HG02973 (cell line): ENCODE measurements around the gene SRGAP2B.
A peak's percentile ranks its signal among the peaks of the same experiment; 100 is the strongest.
"Not testable (repeated sequence)": the region's sequence is repeated elsewhere in the genome, so short reads cannot be mapped to it uniquely, and the experiment has no call there.

ENCODE experiments used
- ATAC-seq: cut with Tn5 transposase; IDR thresholded peaks from one replicate; pipeline ENCODE4 v1.9.1; 2021; ENCODE audit warnings: moderate library complexity; ENCODE audit not compliant: unreplicated experiment

Gene SRGAP2B

DNA sequence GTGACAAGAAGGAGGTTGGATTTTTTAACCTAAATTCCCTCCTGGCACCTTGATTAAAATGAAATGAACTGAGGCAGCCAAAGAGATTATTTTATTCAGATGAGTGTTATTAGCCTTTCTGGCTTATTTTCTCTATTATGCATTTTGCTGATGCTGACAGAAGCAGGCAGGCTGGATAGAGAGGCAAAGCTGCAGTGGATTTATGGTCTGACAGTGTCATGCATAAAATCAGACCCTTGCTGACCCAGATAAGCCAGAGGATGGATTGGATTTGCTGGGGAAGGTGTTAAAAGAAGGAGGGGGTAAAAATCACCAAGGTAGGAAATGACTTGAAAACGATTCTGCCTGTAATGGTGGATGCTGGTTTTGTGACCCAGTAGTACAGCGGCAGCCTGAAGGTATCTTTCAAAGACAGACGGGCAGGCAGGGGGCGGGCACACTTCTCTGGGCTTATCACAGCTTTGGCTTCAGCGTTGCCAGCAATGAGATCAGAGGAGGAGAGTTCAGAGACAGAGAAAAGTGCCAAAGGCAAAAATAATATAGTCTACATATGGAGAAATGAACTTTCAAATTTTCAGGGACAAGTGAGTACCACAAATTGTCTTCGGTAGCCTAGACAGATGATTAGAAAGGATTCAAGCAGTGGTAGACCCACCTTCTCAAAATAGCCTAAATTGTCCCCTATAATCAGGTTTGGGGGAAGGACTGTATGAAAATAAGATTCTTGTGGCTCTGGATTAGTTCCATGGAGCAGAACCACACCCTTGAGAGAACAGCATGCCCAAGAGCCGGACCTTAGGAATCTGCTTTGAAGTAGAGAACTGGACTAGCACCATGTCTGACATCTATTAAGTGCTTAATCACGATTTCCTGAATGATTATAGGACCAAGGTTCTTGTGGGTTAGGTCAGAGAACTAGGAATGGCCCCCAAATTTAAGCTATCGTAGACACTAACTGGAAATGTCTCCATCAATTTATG is 133.2 kb downstream of the SRGAP2B start:
- ATAC-seq = not testable (repeated sequence)

DNA sequence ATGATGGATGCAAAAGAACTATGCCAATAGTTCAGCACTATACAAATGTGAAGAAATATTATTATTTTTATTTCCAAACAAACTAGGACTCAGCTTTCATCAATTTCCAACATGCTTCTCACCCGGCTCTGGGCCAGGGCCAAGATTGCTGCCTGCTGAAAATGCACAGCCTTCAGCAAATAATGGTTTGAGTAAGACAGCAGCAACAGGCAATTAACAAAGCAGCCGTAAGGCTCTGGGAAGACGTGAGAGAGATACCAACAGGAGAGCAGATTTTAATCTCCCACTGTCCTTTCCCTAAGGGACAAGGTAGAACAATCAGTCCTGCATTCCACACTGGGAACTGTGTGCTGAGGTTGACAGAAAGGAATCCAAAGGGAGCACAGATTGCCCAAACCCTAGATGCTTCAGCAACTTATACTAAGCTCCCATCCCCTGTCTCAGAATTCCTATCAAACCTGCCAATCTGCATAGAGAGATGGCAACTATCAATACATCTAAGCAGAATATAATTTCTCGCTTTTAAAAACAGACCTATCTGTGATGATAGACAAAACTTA is 134.1 kb downstream of the SRGAP2B start:
- not testable (repeated sequence) for ATAC-seq

DNA sequence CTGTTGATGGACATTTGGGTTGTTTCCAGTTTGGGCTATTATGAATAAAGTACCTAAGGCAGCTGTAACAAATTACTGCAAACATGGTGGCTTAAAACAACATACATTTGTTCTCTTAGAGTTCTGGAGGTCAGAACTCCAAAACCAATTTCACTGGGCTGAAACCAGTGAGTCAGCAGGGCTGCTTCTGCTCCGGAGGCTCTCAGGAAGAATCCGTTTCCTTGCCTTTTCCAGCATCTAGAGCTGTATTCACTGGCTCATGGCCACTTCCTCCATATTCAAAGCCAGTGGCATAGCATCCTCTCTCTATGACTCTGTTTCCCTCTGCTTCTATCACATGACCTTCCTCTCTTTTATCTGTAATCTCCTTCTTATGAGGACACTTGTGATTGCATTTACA is 146.7 kb downstream of the SRGAP2B start:
- not testable (repeated sequence) for ATAC-seq

DNA sequence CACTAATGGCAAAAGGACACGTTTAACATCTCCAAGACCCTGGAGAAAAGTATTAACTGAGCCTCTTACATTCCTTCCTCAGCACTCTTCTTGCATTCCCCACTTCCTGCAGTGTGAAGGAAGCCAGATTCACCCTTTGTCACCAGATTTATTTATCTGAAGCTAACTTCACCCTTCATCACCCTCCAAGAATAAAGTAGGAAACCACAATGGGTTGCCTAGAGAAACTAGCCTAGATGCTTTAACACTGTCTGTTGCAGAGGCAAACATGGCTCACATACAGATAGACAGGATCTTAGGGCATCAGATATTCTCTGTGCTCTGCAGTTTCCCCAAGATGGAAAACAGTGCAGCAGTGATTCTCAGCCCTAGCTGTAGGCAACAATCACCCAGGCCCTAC is 147.6 kb downstream of the SRGAP2B start:
- not testable (repeated sequence) for ATAC-seq

DNA sequence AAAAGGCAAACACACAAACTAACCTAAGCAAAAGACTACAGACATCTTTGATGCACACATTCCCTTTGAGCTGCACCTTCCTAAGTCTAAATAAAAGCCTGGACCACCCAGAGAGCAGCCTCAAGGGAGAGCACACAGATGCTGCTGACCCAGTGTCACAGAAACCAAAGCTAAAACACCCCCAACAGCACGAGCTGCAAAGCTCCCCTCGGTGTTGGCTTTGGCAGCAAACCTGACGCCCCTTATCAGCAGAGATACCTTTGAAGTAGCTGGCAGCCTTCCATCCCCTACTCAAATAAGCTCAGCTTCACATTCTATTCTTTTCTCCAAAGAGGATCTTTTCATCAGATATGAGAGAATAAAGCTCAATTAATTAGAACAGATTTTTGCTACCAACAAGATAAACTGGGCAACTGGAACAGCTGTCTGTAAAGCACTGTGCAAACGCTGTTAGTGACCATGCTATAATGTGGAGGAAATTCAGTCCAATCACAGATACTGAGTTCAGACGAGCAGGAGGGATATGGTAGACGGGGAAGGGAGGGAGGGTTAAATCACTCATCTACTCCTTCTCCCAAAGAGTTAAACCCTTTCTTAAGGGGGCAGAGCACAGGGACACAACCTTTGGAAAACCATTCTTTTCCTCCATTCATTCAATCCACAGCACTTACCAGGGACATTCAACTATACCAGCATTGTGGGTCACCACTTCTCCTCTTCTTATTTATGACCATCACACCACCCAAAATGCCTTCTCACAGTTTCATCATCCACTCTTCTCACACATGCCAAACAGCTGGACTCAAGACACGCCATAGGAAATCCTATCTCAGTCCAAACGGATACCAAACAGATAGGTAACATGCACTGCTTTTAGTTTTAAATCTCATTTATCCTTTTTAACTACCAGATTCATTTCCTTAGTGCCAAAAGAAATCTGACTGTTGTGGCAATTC is 148.3 kb downstream of the SRGAP2B start:
- ATAC-seq = not testable (repeated sequence)

DNA sequence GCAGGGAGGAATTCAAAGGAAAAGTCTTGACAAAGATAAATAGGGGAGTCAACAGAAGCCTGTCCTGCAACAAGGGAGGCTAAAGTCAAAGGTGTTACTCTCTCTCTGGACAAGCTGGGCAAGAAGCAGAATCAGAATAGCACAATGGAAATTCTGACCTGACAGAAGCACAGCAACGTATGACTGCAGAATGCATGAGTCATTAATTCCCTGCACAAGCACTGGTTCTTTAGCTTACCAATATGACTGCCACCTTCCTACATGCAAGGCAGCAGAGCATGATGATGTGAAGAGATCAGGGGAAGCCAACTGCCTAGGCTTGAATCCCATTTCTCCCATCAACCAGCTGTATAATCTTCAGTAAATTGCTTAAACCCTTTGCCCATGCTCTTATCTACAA is 153.4 kb downstream of the SRGAP2B start:
- ATAC-seq = peak; percentile 70

DNA sequence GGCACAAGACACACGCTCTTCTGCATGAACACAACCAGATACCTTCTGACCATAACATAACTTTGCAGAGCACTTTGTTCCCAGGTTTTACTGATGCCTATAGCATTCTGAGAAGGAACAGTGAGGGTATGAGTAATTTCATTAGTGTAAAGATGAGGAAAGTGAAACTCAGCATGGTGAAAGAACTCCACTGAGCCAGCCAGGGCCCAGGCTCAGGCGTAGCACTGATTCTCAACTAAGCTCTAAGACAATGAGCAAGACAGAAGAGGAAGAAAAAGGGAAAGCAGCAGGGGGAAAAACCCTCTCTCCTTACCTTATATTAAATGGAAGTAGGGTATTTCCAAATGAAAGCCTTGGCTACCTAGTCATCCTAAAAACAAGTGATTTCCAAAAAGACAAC is 155.1 kb downstream of the SRGAP2B start:
- peak; percentile 55 for ATAC-seq

DNA sequence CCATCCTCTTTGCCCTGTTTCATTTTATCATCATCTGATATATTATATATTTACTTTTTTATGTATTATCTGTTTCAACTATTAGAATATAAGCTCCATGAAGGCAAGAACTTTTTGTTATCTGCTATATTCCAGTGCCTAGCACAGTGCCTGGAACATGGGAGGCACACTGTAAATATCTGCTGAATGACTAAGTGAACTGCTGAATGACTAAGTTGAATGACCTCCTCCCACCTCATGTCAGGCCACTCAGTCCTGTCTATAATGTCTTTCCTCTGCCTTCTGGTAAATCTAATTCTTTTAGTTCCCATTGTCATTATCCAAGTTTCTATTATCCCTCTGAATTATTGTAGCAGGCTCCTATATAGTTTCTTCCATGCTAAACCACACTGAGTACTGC is 156.5 kb downstream of the SRGAP2B start:
- not testable (repeated sequence) for ATAC-seq

DNA sequence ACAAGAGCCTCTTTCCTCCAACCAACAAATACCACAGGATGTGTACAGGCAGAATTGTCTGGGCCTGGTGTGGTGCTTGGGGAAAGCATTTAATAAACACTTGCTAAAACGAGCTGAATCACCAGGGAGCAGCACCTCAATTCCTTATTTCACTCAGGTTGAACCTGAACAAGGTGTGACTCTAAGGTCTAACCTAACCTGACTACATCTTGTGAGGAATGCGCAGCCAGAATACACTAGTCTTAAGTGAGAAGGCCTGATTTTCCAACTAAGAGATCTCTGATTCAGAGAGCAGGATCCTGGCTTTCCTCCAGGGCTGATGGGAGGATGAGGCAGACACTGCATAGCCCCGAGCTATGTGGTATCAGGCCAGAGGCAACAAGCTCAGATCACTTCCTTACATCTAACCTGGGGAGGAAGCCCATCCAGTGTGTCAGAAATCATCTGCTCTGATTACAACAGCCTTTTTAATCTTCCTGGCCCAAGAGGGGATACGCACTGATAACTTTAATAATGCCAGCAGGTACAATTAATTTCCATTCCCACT is 158.9 kb downstream of the SRGAP2B start:
- ATAC-seq = not testable (repeated sequence)

DNA sequence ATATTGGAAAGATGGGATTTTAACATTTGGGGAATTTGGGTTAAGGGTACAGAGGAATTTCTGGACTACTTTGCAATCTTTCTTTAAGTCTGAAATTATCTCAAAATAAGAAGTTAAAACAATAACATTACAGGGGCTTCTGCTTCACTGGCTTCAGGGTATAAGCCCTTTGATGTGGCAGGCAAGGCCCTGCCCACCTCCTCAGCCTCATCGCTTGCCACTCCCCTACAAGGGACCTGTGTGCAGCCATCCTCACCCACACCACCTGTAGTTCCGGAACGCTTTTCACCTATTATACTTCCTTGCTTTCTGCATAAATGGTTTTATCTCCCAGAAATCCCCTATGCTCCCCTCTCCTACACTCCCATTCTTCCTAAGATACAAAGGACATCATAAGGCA is 159.8 kb downstream of the SRGAP2B start:
- ATAC-seq = not testable (repeated sequence)

DNA sequence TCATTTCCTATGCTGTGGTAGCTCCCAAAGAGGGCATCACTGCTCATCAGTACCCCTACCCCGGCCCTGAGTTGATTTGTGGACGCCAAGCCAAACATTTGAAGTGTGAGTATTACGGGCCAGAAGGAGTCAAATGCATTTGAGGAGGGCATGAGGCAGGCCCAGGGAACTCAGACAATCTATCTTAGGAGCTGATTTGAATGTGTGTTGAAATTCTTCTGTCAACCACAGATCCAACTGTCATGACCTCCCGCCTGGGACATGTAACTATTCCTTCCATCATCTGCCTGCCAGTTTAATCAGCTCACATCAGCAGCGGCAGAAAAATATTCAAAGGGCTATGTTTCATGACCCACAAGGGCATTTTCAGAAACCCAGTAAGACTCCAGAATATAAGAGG is 162.1 kb downstream of the SRGAP2B start:
- ATAC-seq = not testable (repeated sequence)

DNA sequence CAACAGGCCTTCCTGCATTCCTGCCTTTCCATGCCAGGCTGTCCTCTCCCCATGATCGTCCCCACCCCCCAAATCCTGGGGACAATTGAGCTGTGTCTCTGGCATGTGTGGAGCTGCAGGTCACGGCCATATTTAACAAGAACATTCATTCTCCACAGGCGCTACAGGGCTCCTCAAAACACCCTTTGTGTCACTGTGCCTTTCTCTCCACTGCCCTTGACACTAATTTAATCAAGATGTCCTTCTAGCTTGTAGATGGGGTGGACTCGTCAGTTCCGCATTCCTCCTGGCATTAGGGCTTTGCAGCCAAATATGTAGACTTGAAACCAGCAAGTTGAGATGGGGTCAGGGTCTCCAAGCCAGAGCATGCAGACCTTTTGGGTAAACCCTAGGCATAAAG is 163.0 kb downstream of the SRGAP2B start:
- ATAC-seq = not testable (repeated sequence)

DNA sequence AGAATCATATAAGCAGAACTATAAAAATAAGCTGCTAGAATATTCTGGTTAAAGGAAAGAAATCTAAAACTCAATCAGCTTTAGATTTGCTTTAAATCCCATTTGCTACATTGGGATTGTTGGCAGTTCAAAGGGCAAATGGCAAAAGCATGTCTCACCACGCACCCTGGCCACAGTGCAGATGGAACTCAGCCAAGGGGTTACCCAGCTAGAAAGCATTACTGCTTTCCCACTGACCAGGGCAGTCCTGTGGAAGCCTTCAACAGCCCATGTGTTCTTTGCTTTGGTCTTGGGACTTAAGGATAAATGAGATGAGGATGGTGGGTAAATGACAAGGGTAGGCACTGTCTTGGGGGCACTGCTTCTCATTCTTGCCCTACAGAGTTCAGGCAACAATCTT is 163.6 kb downstream of the SRGAP2B start:
- not testable (repeated sequence) for ATAC-seq

DNA sequence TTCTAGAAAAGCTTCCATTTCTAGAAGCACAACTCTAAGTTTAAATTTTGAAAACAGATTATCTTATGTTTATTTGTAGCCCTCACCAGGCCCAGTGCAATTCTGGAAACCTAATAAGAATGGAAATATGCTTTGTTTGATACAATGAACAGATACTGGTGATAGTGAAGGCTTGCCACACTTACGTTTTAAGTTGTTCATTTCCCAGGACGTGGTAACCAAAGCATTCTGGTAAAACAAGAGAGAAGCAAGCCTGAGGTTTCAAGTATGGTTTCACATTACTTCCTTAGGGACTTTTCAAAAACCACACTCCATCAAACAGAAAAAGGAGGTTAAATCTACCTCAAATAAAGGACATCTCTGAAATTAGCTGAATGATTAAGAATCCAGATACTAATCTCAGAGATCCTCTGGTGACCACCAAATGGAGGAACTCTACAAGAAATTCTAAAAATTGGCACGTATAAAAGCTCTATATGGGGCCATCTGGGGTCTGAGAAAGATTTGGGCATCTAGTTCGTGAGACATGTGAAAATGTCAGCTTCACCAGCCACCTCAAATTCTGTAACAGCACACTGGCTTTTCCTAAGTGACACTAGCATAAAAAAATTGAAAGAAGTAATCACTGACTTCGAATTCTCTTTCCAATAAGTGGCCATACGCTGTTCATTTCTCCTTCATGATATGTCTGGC is 164.9 kb downstream of the SRGAP2B start:
- ATAC-seq = not testable (repeated sequence)

DNA sequence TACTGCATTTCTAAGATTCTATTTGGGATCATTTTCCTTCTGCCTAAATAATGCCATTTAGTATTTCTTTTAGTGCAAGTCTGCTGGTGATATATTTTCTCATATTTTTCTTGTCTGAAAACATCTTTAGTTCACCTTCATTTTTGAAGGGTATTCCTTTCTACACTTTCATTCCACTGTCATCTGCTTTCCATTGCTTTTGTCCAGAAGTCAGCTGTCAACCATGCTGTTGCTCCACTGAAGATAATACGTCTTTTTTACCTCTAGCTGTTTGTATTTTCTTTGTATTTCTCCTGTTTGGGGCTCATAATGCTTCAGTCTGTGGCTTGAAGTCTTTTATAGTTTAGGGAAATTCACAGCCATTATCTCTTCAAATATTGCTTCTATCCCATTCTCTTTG is 167.8 kb downstream of the SRGAP2B start:
- not testable (repeated sequence) for ATAC-seq

DNA sequence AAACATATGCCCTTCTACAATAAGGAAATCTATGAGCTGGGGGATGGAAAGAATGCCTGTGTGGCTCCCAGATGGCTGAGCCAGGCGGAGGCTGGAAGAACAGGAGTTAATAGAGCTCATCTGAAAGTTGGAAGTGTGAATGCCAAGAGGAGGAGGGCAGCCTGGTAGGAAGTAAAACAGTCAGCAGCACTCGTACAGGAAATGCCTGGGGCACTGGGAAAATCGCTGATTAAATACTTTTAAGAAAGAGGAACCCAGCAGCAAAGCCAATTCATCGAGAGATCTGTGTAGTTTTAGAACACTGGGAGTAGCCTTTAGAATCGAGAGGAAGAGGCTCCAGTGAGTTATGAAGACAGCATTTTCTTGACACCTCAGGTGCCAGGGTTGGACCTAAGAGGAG is 171.5 kb downstream of the SRGAP2B start:
- not testable (repeated sequence) for ATAC-seq

DNA sequence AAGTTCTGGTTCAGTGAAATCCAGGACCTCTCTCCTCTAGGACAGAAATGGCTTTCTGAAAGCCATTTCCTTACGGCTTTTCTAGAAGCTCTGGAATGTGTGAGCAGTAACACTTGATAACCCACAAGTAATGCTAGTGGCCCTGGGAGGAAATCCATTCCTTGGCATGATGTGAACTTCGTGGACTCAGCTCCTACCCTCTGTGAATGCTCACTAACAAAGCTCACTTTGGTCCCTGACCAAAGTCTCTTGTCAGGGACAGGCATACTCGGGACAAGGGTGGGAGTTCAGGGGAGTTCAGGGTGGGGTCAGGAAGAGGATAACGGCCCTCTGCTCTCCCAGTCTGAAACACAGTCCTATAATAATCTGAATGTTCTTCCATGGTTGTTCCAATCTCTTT is 172.3 kb downstream of the SRGAP2B start:
- not testable (repeated sequence) for ATAC-seq

DNA sequence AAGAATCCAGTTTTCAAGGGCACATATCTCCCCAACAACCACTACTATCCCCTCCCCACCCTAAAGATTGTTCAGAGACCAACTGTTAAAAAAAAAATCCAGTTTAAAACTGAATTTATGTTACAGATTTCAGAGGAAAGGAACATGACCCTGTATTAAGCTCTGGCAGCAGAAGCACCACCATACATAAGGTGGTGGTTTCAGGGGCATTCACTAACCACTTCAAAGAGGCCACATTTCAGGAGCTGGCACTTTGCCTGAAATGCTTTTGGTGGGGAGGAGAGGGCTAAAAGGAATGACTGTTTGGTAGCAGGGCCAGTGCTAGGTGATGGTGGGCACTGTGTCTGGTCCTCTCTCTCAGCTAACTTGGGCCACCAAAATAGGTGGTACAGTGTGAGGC is 176.0 kb downstream of the SRGAP2B start:
- not testable (repeated sequence) for ATAC-seq

DNA sequence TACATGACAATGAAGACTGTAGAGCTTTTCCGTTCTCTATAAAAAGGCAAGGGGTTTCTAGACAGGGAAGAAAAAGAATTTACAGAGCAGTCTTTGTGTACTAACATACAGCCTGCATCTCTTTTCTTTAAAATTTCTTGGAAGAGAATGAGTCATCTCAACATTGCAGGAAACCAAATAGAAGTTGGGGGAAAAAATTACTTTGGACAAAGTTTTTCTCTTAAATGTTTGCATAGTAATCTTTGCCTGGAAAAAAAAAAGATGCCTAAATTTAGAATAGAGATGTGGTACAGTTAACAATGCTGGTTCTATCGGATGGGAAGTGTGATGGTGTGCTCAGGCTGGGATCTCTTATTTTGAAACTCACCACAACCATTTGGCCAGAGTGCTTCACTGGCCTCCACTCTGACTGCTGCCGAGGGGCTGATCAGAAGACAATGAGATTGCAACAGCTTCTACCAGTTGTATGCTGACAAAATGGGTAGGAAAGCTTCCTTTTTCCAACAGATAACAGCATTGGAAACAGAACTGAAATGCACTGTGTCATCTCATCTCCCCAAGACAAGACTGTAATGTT is 177.0 kb downstream of the SRGAP2B start:
- ATAC-seq = not testable (repeated sequence)
